Measurements from ENCODE around the gene CXCR3. TPM values are rescaled to one million over a fixed set of nuclear protein-coding genes. Genes with fewer than 3 reads are reported as not detected.
"Not testable (repeated sequence)": the region's sequence is repeated elsewhere in the genome, so short reads cannot be mapped to it uniquely, and the experiment has no call there.

Gene CXCR3
- total RNA-seq, 1 donor from 2014 or later = not detected

DNA sequence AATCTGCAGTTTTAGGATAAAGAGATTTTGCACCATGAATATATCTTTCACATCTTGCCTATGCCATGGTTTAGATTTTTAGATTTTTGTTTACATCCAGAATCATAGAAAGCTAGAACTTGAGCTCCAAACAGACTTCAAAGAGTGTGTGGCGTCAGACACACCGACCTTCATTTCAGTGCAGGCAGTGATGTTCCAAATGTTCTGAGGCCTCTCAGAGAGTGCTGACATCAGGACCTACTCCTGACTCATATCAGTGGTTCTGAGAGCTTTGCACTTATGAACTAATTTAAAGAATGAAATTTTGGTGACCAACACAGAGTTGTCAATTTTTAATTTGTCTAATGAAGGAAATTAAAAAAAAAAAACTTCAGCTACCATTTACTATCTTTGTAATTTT, 18.3 kb downstream of the CXCR3 start:
- TF ChIP-seq, protein P1, sequence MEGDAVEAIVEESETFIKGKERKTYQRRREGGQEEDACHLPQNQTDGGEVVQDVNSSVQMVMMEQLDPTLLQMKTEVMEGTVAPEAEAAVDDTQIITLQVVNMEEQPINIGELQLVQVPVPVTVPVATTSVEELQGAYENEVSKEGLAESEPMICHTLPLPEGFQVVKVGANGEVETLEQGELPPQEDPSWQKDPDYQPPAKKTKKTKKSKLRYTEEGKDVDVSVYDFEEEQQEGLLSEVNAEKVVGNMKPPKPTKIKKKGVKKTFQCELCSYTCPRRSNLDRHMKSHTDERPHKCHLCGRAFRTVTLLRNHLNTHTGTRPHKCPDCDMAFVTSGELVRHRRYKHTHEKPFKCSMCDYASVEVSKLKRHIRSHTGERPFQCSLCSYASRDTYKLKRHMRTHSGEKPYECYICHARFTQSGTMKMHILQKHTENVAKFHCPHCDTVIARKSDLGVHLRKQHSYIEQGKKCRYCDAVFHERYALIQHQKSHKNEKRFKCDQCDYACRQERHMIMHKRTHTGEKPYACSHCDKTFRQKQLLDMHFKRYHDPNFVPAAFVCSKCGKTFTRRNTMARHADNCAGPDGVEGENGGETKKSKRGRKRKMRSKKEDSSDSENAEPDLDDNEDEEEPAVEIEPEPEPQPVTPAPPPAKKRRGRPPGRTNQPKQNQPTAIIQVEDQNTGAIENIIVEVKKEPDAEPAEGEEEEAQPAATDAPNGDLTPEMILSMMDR (conservative IDR thresholded peaks at IDR 0.05; ENCODE audit: low read depth, low read length) = no peak
- DNase-seq (ENCODE audit: low read depth) = no peak
- no peak overlapping the region for H3K4me3 ChIP-seq (ENCODE audit: low read depth, low read length)

DNA sequence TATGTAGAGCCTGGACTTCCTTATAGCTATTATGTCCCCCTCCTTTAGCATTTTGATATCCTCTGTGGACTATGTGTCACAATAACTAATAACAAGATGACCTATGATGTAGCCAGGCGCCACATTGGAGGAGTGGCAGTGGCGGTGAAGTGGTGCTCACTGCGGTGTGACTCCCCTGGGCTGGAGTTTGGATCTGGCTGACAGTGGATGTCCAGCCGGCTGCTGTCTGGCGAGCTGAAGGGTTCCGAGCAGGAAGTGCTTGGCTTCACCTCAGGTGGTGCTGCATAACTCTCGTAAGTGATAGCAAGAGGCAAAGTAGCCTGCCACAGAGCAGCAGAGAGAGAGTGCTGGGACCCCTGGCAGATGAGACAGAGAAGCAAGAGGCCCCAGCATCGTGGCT, 25.1 kb downstream of the CXCR3 start:
- not testable (repeated sequence) for H3K4me3 ChIP-seq (ENCODE audit: low read depth, low read length); DNase-seq (ENCODE audit: low read depth)

DNA sequence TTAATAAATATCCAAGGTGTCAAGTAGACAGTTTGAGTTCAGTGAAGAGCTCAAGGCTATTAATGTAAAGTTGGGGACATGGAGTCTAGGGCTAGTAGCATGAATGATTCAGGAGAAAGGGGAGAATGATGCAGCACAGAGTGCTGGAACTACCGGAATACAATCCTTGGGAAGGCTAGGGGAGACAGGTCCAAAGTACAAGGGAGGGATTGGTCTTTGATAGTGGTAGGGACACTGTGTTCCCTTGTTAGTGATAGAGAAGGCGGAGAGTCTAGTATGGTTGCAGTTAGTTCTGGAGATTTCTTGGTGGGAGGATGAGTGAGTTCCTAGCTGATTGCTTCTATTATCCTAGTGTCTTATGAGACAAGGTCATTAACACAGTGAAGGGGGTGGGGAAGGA, 31.4 kb downstream of the CXCR3 start:
- no peak for DNase-seq (ENCODE audit: low read depth)
- H3K4me3 ChIP-seq (ENCODE audit: low read depth, low read length) = no peak overlapping the region
- TF ChIP-seq, protein P1 (conservative IDR thresholded peaks at IDR 0.05; ENCODE audit: low read depth, low read length) = no peak

DNA sequence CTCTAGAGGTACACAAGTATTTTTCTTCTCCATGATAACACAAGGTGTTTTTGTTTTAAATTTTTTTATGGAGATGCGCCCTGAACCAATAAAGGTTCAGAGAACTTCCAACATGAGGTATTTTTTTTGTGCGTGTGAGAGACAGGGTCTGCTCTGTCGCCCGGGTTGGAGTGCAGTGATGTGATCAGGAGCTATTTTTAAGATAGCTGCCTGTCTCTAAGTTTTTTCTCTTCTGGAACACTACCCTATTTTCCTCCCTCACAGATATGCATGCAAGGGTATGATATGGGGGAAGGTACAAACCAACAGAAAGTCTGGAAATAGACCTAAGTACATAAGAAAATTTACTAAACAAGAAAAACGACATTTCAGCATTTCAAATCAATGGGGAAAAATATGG, 37.1 kb downstream of the CXCR3 start:
- TF ChIP-seq, protein P1 (conservative IDR thresholded peaks at IDR 0.05; ENCODE audit: low read depth, low read length) = no peak
- DNase-seq (ENCODE audit: low read depth) = no peak
- H3K4me3 ChIP-seq (ENCODE audit: low read depth, low read length) = no peak overlapping the region

DNA sequence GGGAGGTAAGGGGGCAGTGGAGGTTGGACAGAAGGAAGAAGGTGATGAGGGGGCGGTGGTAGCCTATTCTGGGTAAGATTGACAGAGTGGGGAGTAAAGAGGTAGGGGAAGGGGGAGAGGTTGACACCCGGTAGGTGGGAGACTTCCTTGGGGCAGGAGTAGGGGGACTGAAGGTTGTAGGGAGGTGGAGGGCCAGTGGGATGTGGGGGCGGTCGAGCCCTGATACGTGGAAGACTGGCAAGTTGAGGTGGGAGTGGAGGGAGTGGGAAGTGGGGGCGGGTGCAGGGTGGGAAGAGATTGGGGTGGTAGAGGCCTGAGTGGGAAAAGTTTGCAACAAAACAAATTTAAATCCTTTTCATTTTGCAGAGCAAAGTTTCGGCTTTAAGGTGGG, 38.3 kb downstream of the CXCR3 start:
- no peak overlapping the region for H3K4me3 ChIP-seq (ENCODE audit: low read depth, low read length)
- TF ChIP-seq, protein P1 (conservative IDR thresholded peaks at IDR 0.05; ENCODE audit: low read depth, low read length) = no peak
- DNase-seq (ENCODE audit: low read depth) = no peak

DNA sequence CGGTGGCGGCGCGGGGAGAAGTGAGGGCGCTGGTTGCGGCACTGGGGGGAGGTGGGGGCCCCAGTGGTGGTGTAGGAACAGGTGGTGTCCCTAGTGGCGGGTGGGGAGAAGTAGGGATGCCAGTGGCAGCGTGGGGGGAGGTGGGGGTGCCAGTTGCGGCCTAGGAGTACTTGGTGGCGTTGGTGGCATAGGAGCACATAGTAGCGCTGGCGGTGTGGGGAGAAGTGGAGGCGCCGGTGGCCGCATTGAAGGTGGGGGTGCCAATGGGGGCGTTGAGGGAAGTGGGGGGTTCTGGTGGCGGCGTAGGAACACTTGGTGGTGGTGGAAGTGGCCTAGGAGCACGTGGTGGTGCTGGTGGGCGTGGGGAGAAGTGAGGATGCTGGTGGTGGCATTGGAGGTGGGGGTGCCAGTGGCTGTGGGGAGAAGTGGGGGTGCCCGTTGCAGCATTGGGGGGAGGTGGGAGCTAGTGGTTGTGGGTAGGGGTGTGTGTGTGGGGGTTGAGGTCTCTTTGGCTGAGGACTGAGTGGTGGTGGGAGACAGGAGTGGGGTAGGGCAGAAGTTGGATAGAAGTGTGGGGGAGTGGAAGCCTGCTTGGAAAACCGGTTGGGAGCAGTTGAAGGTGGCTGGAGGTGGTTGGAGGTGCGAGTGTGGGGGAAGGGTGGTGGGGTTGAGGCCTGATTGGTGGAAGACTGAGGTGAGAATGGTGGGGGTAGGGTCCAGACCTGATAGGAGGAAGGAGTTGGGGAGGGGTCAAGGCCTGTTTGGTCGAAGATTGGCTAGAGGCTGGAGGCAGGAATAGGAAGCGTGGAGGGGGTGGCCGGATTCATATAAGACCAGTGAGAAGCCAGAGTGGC, 38.9 kb downstream of the CXCR3 start:
- H3K4me3 ChIP-seq (ENCODE audit: low read depth, low read length) = no peak overlapping the region
- TF ChIP-seq, protein P1 (conservative IDR thresholded peaks at IDR 0.05; ENCODE audit: low read depth, low read length) = no peak
- DNase-seq (ENCODE audit: low read depth) = no peak

DNA sequence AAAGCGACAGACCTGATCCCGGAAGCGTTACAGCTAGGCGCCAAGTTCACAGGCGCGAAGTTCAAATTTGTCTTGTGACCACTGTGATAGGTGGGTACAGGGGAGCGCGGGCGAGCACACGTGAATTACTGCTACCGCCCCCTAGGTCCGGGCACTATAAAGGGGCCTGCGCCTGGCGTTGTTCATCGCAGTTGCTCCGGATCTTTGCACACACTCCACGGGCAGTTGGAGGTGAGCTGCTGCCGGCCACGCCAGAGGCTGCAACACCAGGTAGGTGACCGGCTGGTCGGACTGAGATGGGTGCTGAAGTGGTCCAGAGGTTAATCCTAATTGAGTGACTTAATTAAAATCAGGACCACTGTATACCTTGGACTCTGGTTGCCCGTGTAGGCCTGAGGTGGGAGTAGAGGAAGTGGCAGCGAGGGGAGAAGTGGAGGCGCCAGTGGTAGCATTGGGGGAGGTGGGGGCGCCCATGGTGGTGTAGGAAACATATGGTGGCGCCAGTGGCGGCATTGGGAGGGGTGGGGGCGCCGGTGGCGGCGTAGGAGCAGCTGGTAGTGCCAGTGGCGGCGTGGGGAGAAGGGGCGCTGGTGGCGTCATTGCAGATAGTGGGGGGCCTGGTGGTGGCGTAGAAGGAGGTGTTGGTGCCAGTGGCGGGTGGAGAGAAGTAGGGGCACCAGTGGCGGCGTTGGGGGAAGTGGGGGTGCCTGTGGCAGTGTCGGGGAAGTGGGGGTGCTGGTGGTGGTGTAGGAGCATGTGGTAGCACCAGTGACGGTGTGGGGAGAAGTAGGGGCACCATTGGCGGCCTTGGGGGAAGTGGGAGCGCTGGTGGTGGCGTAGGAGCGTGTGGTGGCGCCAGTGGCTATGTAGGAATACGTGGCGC, 39.8 kb downstream of the CXCR3 start, which contains the start of gene GCNA:
Gene GCNA, plus strand, starts transcription at position 185 of the 883 bp plus-strand sequence. CDS start 2,385 bp downstream, outside the sequence.
- TF ChIP-seq, protein P1 (conservative IDR thresholded peaks at IDR 0.05; ENCODE audit: low read depth, low read length) = no peak
- DNase-seq (ENCODE audit: low read depth) = no peak
- no peak within 1 kb of the TSS for H3K4me3 ChIP-seq (ENCODE audit: low read depth, low read length)

Data from epithelial cell of proximal tubule (primary cell).